ENCODE data around the gene HMOX2.
A peak's percentile ranks its signal among the peaks of the same experiment; 100 is the strongest.

Gene HMOX2

GRCh38 chr16:4465977-4466779 lies 10.0 kb upstream of the HMOX2 start:
- DNase-seq (ENCODE audit: low read depth) = peak; percentile 60

GRCh38 chr16:4467916-4468315 lies 8.3 kb upstream of the HMOX2 start:
- DNase-seq (ENCODE audit: low read depth) = no peak

GRCh38 chr16:4468972-4469371 lies 7.2 kb upstream of the HMOX2 start:
- no peak for DNase-seq (ENCODE audit: low read depth)

DNA sequence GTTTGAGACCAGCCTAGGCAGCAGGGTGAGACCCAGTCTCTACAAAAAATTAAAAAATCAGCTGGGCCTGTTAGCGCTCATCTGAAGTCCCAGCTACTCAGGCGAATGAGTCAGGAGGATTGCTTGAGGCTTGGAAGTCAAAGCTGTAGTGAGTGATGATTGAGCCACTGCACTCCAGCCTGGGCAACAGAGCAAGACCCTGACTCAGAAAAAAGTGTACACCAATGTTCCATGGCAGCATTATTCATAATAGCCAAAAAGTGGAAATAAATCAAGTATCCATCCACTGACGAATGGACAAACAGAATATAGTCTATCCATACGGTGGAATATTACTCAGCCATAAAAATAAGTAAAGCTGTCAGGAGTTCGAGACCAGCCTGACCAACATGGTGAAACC lies 4.3 kb upstream of the HMOX2 start:
- no peak for DNase-seq (ENCODE audit: low read depth)

- no peak for DNase-seq (ENCODE audit: low read depth)
Measured at GRCh38 chr16:4472880-4473279, 3.3 kb upstream of the HMOX2 start.

DNA sequence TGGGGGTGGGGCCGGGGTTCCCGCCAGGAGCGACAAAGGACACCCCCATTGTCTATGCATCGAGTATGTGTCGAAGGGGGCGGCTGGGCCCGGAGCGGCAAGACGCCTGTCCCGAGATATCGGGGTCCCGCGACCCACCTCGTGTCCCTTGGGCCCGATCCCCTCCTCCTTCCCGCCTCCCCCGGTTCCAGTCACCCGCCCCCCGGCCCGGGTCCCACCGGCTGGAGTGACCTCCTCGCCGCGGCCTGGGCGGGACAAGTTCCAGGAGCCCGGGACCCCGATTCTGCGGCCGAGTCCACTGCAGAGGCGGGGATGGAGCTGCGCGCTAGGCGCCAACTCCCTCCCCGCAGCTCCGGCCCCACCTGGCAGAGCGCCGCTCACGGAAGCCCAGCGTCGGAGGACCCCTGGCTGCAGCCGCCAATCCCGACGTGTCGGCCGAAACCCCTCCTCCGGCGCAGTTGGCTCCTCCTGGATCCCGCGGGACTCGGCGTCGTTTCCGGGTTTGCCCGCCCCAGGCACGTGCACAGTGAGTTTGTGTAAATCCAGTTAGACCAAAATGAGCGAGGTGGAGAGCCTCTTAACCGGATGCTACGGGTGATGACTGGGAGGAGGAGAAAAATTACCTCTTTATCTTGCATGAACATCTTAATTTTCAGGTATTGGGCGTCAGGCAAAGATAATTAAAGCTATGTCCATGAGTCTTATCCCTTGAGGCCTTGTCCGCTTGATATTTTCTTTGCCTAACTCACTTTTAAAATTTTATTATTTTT lies 1.8 kb upstream of the HMOX2 start, which contains the start of gene NMRAL1:
Gene NMRAL1, minus strand, starts transcription at position 434 of the 770 bp plus-strand sequence. CDS start 493 bp downstream, outside the sequence.
- DNase-seq (ENCODE audit: low read depth) = peak; percentile 84

DNA sequence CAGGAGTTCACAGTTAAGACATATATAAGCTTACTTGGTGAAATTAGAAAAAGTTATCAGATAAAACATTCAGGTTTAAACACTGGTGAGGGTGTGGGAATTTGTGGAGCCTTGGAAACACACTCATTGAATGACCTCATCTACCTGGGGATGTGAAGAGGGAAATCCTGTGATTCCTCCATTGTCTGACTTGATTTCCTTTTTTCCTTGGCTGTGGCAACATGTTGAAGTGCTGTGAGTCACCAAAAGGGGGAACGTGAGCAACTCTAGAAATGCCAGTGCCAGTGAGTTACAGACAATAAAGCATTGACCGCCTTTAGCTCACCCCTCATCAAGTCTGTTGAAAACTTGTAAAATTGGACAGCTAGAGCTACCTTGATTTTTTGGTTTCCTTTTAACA lies 1.8 kb downstream of the HMOX2 start:
- DNase-seq (ENCODE audit: low read depth) = no peak

DNA sequence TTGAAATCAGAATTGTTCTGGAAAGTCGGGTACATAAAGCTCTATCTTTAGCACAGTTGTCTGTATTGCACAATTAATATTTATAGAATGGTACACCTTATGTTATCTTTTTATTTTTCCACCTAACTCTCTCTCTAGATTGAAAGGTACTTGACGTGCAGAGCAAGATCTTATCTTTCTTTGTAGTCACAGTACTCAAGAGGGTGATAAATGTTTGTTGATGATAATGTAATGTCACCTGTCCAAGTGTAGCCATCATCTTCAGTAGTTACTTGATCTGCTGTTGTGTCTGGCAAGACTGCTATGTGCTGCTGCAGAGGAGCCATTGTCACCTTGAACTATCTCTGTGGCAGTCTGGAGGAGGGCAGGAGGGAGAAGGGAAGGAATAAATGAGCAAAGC lies 5.3 kb downstream of the HMOX2 start:
- no peak for DNase-seq (ENCODE audit: low read depth)

DNA sequence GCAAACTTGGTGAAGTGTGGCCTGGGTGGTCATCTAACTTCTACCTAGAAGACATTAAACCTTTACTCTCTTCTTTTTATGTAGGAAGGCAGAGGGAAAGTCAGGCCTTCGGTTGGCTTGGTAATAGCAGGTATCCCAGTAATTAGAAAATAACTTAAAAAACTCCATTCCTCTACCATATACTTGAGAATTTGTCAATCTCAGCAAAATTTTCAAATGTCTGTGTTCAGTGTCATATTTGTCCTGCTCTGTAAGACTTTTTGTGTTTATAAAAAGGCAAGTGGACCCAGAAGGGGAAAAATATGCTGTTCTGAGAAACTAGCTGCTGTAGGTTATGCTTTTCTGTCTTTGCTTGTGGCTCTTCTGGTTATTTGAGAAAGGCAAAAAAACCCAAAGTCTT lies 5.8 kb downstream of the HMOX2 start:
- DNase-seq (ENCODE audit: low read depth) = no peak

DNA sequence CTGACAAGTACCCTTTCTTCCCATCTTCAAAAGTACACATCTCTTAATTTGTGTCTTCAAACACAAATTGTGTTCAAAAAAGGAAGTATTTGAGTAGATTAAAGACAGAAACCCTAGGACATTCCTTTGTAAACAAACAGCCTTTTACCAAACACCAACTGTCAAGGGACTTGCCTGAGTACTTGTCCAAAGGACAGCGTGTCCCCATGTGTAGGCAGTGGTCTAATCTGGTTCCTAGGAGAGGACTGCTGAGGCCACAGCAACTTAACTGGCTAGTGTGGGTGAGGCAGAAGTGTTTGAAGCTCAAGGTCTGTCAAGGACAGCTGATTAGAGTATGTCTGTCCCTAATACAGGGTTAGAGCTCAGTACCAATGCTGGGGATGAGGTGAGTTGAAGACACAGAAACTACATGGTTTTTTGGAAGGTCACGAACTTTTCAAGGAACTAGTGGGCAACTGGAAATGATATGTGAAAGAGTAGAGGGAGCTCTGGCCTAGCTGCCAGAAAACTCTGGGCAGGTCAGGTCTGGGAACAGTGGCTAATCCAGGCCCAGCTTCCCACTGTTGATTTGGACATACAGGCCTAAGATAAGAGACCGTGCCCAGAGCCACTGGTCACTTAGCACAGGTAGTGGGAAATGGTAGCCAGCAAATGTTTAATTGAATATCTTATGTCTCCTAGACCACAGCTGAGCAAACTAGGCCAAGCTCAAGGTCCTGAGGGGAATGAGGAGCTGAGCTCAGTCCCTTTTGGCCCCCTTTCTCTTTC lies 10.1 kb downstream of the HMOX2 start:
- no peak for DNase-seq (ENCODE audit: low read depth)

DNA sequence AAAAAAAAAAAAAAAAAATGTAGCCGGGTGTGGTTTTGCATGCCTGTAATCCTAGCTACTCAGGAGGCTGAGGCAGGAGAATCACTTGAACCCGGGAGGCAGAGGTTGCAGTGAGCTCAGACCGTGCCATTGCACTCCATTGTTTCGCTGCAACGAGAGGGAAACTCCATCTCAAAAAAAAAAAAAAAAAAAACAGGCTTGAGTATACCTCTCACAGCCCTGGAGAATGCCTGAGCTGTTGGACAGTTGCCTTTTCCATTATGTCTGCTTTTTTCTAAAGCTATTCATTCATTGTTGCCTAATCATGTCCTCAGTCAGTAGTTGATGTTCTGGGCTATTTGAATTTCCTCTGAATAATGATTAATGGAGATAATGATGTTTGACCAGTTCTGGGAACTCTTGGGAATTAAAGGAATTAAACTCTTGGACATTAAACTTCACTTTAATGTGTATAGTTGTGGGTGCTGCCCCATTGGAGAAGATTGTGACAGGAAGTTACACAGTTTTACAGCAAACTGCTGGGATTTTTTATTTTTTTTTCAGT lies 11.8 kb downstream of the HMOX2 start:
- no peak for DNase-seq (ENCODE audit: low read depth)

DNA sequence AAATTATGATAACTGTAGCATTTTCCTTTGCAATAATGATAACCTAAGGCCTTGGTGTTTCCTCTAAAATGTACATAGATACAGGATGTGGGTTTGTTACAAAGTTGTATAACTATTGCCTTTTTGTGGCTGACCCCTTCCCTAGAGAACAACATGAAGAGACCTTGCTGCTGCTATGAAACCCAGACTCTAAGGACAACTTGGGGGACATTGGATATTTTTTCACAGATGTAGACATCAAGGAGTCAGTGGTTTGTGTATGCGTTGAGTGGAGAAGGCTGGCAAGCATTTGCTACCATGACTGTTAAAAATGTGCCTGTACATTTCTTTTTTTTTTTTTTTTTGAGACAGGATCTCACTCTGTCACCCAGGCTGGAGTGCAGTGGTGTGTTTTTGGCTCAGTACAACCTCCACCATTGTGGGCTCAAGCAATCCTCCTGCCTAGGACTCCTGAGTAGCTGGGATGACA lies 12.3 kb downstream of the HMOX2 start:
- no peak for DNase-seq (ENCODE audit: low read depth)

GRCh38 chr16:4489030-4489429 lies 12.8 kb downstream of the HMOX2 start:
- DNase-seq (ENCODE audit: low read depth) = no peak

- DNase-seq (ENCODE audit: low read depth) = no peak
Measured at GRCh38 chr16:4491898-4492297, 15.7 kb downstream of the HMOX2 start.

GRCh38 chr16:4494746-4495490 lies 18.7 kb downstream of the HMOX2 start:
- no peak for DNase-seq (ENCODE audit: low read depth)

GRCh38 chr16:4495766-4496165 lies 19.6 kb downstream of the HMOX2 start:
- no peak for DNase-seq (ENCODE audit: low read depth)

GRCh38 chr16:4496305-4496704 lies 20.1 kb downstream of the HMOX2 start:
- no peak for DNase-seq (ENCODE audit: low read depth)

DNA sequence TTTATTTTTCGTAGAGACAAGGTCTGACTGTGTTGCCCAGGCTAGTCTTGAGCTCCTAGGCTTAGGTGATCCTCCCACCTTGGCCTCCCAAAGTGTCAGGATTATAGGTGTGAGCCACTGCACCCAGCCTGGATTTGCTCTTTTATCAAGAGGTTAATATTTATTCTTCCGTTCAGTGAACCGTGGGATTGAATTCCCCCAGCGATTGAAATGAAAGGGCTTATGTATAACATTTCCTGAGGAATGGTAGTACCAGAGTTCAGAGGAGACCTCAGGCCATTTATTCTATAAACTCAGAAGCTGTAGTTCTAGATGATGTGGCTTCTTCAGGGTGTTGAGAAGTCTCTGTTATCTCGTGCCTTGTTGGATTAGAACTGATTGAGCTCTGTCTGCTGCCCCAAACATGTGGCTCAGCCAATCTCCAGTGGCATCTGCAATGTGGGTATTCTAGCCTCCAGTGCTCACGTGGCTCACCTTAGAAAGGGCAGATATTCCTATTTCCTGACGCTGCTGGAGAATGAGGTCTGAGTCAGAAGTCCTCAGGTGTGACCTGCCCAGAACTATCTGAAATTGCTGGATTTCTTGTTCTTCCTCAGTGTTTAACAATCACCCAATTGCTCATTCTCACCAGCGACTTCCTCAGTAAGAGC lies 22.5 kb downstream of the HMOX2 start:
- no peak for DNase-seq (ENCODE audit: low read depth)

- no peak for DNase-seq (ENCODE audit: low read depth)
Measured at GRCh38 chr16:4499196-4499555, 23.0 kb downstream of the HMOX2 start.

GRCh38 chr16:4500272-4500671 lies 24.1 kb downstream of the HMOX2 start:
- no peak for DNase-seq (ENCODE audit: low read depth)

- DNase-seq (ENCODE audit: low read depth) = no peak
Measured at GRCh38 chr16:4501071-4501478, 24.9 kb downstream of the HMOX2 start.

Measured in stimulated activated CD8-positive, alpha-beta memory T cell treated with anti-CD3 and anti-CD28 coated beads, Interleukin-4, amount 100 ng/mL, for 24 hours (primary cell).